CD4-positive, alpha-beta T cell treated with Interleukin-2 at 100 ng/mL for 4 hours (primary cell): Measurements from ENCODE around the gene ZNF813.
A peak's percentile ranks its signal among the peaks of the same experiment; 100 is the strongest.

ENCODE experiments used
- DNase-seq: peaks from one replicate; pipeline ENCODE4 v3.0.0-alpha.2; 2020; ENCODE audit warnings: low spot score

ZNF813 gene

DNA sequence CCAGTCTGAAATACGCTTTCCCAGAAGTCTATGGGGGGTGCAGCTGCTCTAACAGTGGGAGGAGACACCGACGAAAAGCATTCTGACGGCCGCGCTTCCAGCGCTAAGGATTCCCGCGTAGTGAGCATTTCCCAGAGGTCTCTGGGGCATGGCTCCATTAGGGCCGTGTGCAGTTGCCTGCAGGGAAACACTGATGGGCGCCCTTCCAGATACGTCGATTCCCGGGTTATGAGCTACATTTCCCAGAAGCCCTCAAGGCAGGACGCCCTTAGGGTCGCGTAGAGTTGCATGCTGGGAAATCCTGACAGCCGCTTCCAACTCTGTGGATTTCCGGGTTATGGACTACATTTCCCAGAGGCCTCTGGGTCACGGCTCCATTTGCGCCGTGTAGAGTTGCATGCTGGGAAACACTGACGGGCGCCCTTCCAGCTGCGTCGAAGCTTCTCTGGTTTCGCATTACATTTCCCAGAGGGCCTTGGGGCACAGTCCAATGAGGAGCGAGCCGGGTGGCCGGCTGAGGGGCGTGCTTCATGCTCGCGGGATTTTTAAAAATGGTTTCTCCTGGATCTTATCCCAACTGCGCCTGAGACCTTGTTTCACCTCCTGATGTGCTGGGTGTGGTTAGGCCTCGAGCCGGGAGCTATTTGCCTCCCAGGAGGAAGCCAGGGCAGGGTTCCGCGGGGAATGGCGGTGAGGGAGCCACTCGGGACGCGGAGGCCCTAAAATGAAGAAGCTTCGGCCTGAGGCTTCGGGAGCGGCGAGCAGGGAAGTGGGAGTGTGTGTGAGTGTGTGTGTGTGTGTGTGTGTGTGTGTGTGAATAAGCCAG, 53.2 kb downstream of the ZNF813 start:
- peak; percentile 95 for DNase-seq

DNA sequence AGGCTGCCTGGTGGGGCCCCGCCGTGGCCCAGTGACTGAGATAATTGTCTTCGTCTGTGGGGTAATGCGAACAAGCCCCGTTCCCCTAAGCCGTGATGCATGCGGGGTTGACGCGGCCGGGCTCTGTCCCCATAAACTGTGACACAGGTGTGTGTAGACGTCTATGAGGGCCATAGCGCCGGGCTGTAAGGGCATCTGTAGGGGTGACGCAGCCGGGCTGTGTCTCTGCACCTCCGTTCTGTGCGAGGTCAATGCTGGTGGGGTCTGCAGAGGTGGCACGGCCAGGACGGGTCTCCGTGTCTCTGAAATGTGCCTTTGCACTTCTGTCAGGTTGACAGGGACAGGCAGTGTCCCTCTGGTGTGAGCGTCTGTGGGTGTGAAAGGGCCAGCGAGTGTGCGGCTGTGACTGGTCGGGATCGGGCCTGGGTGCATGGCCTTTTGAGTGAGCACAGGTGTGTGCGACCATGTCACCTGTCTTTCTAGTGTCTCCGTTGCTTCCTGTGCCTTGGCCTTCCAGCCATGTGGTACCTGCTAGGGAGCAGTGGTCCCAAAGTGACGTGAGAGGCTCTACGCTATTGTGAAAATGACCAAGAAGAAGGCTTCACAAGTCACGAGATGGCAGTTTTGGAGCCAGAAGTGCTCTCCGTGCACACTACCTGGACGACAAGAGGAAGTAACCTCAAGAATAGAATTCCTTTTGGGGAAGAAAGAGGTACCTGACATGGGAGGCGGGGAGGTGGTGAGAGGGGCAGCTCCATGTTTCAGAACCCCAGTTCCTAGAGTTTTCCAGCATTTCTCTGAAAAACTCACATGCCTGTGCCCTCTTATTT, 54.1 kb downstream of the ZNF813 start:
- no peak for DNase-seq

DNA sequence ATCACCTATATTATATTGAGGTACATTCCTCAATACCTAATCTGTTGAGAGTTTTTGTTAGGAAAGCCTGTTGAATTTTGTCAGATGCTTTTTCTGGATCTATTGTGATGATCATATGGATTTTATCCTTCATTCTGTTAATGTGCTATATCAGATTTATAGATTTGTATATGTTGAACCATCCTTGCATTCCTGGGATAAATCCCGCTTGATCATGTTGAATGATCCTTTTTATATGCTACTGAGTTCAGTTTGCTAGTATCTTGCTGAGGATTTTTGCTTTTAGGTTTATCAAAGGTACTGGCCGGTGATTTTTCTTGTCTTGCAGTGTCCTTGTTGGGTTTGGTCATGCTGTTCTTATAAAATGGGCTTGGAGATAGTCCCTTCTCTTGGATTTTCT, 58.4 kb downstream of the ZNF813 start:
- no peak for DNase-seq

DNA sequence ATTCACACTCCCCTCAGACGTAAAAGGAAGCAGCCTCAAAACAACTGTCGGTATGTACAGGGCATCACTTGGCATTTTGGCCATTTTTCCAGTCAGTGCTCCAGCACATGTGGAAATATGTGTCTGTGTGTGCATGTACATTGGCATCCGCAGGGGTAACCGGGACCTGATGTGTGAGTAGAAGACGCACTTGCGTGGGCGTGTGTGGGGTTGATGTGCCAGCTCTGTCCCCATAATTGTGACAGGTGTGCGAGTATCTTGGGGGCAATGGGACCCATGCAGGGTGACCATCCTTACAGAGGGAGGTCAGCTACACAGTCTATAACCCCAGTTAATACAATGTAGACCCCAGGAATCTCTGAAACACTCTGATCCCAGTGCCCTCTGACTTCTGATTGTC, 63.1 kb downstream of the ZNF813 start:
- no peak for DNase-seq

DNA sequence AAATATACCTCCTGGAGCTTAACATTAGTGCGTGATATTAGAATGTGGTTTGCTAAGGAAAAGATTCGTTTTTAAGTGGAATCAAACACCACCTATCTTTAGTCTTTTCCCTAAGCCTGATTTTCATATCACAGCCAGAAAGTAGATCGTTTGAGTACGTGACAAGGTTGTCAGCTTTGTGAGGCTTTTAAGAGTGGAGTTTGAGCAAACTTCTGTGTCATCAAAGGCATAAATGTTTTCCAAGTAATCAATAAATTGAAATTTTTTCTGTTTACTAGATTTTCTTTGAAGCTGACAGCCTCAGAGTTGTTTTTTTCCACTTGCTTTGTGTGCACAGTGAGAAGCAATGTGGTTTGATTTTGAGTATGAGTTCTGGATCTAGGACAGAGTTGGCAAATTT, 63.9 kb downstream of the ZNF813 start:
- DNase-seq: no peak

DNA sequence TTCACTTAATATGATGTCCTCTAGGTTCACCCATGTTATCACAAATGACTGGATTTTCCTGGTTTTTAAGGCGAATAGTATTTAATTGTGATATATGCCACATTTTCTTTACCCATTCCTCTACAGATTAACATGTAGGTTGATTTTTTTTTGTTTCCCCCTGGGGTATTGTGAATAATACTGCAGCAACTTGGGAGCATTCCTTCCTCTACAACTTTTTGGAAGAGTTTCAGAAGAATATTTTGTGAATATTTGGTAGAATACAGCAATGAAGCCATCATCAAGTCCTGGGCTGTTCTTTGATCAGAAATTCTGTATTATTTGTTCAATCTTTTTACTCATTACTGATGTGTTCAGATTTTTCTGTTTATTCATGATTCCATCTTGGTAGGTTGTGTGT, 64.8 kb downstream of the ZNF813 start:
- no peak for DNase-seq

DNA sequence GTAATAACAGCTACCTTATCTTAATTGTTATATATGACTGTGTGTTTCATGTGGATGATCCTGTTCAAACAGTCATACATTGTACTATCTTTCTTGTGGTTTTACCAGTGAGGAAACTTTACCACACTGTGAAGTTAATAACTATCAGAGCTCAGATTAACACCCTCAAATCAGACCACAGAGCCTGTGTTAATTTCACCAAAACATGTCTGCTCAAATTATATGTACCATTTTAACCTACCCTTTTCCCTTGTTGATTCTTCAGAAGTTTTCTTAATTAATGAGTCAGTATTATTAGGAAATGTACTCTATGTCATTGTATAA, 68.7 kb downstream of the ZNF813 start:
- no peak for DNase-seq

DNA sequence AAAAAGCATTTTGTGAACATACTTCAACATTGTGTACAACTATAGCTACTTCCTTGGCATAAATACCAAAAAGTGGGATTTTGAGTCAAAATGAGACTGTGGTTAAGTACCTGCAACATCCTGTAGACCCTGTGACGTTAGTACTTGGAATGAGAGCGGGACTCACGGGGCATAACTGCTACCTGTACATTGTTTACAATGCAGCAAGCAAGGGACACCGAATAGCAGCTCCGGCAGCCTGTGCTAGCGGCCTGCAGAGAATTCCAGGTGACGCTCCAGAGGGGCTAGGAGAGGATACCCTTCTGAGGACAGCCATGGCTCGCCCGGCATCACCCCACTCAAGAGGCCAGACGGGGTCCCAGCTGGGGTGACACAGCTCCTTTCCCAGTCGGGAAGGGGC, 69.6 kb downstream of the ZNF813 start:
- no peak for DNase-seq

DNA sequence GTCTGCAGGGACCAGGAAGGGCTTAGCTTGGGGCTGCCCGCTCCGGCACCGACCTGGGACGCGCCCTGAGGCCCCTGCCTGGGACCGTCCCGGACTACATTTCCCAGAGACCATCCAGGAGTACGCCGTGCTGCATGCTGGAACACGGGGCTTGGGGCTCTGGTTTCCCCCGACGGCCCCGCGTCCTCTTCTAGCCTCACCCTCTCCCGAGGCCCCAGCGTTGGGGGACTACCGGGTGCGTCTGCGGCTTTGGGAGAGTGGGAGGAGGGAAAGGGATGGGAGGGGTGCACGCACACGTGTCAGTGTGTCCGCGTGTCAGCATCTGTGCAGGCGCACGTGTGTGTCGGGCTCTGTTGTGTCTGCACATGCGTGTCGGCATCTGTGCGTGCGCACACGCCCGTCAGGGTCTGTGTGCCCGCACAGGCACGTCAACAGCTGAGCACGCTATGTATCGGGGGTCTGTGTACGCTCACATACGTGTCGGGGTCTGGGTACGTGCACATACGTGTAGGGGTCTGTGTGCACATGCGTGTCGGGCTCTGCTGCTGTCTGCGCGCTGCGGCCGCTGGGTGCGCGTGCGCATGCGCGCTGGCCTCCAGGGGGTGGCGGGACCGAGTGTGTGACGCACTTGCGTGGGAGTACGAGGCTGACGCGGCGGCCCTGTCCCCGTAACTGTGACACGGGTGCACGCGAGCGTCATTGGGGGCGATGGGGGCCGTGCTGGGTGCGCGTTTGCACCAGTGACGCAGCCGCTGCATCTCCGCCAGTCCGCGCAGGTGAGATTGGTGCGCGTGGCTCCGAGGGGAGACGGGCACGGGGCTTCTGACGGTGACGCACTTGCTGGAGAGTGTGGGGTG, 70.2 kb downstream of the ZNF813 start, which contains the start of gene ZNF331:
Gene ZNF331, plus strand, starts transcription at position 625 of the 857 bp plus-strand sequence. CDS start 31,232 bp downstream, outside the sequence.
- peak; percentile 89 for DNase-seq

DNA sequence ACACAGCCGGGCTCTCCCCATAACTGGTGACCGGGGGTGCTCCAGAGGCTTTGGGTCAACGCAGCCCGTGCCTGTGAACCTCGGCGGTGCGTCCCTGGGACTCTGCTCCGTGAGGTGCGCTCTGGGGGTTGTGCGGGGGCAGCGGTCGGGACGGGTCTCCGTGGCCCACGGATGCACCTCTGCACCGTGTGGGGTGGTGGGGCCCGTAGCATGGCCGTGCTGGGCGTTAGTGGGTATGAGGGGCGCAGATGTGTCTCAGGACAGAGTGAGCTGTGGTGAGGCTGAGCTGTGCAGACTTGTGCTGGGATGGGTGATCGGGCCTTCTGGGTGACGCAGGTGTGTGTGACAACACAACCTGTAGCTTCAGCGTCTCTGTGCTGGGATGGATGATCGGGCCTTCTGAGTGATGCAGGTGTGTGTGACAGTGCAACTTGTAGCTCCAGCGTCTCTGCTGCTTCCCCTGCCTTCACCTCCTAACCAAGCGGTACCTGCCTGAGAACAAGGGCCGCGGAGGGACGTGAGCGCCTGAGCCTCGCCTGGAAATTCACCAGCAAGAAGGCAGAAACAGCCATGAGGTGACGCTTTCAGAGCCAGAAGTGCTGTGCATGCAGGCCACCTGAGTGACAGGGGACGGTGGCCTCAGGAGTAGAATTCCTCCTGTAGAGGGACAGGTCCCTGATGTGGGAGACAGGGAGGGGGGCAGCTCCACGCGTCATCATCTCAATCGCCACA, 71.0 kb downstream of the ZNF813 start:
- DNase-seq: peak; percentile 2

DNA sequence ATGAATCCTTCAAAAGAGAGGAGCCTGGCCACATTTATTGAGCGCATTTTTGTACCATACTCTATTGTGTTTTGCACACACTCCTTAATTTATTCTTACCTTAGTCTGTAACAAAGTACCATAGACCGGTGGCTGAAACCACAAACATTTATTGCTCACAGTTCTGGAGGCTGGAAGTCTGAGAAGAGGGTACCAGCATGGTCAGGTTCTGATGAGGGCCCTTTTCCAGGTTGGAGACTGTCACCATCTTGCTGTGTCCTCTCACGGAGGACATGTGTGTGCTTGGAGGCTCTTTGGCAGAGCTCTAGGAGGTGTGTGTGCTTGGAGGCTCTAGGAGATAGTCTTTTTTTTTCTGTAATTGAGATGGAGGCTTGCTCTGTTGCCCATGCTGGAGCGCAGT, 72.6 kb downstream of the ZNF813 start:
- no peak for DNase-seq

DNA sequence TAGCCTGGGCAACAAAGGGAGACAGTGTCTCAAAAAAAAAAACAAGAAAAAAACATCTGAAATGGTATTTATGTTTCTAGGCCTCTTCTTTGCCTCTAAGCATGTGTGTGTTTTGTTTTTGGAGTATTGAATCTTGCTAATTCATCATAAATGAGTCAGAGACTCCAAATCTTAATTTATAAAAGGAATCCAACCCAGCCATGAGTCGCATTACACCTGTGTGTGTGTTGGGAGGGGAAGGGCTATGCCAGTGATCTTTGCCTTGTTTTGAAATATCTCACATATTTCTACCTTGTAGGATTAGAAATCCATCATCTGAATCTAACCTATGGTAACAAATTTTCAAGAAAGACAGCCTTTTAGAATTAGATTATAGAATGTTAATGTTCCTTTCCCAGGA, 74.4 kb downstream of the ZNF813 start:
- no peak for DNase-seq

DNA sequence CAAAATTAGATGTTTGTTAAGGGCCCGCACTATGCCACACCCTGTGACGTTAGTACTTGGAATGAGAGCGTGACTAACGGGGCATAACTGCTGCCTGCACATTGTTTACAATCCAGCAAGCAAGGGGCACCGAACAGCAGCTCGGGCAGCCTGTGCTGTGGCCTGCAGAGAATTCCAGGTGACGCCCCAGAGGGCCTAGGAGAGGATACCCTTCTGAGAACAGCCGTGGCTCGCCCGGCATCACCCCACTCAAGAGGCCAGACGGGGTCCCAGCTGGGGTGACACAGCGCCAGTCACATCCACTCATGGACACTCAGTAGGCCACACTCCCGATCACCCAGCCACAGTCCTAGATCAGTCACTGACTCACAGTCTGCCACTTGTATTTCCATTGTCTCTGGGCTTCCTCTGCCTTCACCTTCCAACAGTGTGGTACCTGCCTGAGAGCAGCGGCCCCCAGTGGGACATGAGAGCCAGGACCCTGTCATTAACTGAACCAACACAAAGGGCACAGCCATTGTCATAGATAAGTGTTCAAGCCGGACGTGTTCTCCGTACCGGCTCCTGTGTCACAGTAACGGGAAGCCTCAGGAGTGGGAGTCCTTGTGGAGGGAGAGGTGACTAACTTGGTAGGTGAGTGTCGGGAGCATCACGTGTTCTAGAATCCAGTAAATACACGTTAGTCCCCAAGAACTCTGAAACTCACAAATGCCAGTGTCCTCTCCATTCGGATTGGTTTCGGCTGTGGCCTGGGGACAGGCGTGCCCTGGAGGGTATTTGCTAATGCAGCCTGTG, 77.9 kb downstream of the ZNF813 start:
- DNase-seq: no peak
